ENCODE data around the gene JMJD6.
A peak's percentile ranks its signal among the peaks of the same experiment; 100 is the strongest.

Gene JMJD6

DNA sequence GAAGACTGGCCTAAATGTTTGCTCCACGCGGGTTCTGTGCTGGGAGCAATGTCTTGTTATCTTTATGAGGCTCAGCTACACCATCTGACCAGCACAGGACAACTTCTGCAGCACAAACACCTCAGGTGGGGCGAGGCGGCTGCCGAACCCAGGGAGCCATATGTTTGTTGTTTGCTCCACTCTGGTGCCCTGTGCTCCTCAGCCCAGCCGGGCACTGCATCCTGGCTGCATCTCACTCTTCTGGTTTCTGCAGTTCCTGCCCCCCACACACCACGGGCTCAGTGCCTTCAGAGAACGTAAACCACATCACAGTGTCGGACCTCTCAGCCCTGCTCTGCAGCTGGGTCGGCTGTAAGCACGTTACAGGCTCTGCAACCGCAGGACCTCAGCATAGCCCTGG, 48.1 kb downstream of the JMJD6 start:
- DNase-seq (ENCODE audit: low read depth) = no peak

DNA sequence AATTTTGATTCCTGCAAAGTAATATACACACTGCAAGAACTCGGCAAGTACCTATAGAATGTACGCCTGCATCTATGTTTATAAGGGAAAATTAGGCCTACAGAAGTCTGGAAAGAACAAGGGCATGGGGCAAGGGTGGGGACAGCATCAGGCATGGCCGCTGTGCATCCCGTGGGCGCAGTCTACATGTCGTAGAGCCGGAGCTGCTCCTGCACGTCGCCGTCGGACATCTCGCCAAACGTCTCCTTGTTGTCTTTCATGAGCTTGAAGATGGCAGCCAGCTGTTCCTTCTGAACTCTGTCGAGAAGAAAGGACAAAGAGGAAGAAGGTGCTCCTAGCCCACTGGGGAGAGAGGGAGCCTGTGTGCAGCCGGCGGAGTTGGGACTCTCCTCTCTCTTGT, 49.0 kb downstream of the JMJD6 start:
- DNase-seq (ENCODE audit: low read depth) = no peak

DNA sequence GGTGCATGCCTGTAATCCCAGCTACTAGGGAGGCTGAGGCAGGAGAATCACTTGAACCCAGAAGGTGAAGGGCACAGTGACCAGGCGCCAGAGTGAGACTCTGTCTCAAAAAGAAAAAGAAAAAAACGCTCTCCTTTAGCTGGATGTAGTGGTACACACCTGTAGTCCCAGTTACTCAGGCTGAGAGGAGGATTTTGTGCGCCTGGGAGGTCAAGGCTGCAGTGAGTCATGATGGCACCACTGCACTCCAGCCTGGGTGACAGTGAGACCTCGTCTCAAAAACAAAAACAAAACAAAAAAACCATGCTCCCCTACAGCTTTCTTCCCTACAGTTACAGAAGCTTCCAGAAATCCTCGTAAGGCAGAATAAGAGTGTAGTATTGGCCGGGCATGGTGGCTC, 49.8 kb downstream of the JMJD6 start:
- no peak for DNase-seq (ENCODE audit: low read depth)

DNA sequence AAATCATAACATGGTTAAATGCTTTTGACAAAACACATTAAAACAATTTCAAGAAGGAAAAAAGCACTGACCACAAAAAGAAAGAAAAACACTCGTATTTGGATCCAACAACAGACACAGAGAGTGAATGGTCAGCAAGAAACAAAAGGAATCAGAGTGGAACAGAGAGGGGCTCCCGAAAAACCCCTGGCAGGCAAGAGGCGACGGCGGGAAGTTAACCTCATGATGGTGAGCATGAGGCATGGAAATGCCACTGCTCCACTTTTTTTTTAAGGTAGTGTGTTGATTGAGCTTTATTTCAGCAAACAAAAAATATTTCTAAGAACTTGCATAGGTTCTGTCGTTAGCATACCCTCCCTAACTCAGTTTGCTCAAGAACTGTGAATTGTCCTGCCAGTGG, 50.8 kb downstream of the JMJD6 start:
- DNase-seq (ENCODE audit: low read depth) = no peak

DNA sequence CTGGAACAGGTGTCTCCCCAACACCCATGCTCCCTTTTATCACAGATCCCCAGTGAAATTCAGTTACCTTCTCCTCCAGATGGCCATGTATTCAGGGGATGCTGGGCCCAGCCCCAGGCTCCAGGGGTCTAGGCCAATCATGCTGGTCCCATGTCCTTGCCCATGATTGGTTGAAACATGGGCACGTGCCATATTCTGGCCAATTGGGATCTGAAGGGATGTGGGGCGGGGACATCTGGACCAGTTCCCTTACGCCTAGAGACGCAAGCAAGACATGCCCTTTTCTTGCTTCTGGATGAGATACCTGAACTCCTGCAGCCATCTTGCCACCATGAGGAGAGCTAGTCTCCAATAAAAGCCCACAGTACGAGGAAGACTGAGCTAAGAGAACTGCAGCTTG, 51.8 kb downstream of the JMJD6 start:
- no peak for DNase-seq (ENCODE audit: low read depth)

DNA sequence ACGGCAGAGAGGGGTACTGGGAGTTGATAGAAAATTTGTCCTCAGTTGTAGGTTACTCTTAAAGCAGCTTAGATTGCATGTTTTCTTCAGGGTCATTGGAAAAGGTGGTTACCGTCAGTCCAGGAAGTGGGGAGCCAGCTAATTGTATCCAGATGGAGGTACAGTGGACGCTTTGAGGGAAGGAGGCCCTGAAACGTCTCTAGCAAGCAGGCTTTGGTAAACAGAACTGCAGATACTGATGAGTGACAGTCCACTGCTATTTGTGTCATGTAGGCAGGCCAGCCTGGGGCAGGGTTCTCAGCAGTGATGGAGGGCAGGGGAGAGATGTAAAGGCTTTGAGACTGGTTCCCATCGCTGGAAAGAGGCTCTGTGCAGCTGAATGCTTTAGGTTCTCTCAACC, 52.7 kb downstream of the JMJD6 start:
- DNase-seq (ENCODE audit: low read depth) = no peak

DNA sequence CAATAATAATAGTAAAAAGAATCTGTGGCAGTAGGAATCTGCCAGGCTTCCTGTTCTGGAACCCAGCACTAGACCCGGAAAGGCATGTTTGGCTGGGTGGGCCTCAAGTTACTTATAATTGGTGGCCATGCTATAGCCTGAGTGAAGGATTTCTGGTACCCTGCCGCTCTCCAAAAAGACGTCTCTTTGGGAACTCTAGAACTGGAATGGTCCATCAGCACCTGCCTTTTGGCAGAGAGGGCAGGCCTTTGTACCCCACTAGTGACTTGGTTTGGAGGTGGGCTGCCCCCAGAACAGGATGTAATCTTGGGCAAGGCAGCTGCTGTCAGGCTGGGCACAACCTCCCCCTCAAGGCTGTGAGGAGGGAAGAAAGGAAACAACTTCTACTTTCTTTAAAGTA, 53.5 kb downstream of the JMJD6 start:
- DNase-seq (ENCODE audit: low read depth) = no peak

DNA sequence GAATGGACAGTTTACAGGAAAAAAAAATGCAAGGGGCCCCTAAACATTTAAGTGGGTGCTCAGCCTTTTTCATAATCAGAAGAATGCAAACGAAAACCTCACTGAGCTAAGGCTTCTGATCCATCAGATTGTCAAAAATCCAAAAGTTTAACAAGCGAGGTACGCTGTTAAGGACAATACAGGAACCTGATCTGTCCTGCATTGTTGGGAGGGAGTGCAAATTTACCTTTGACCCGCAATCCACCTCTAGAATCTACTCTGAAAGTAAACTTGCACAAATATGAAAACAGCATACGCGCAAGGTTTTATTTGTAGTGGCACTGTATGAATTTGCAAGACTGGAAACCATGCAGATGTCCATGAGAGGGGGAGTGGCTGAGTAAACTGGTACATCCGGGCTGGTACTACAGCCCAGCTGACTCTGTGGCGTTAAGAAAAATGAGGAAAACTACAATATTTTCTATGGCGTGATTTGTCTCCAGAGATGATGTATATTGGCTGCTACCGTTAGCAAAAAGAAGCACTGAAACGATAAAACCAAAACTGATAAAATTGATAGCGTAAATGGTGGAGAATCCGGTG, 54.0 kb downstream of the JMJD6 start:
- DNase-seq (ENCODE audit: low read depth) = no peak

DNA sequence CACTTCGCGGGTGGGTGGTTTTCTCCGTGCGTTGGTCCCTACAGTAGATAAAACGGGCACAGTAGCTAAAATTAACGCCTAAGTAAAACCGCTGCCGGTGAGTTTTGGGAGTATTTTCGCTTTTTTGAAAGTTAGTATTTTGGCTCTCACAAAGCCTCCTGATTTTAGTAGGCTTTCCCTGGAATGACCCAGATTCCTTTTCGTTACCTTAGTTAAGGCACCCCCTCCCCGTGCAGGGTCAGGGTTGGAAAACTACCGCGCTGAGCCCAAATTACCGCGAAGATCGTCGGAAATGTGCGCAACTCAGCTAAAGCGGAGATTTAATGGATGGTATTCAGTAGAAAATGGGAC, 54.5 kb downstream of the JMJD6 start:
- DNase-seq (ENCODE audit: low read depth) = no peak

DNA sequence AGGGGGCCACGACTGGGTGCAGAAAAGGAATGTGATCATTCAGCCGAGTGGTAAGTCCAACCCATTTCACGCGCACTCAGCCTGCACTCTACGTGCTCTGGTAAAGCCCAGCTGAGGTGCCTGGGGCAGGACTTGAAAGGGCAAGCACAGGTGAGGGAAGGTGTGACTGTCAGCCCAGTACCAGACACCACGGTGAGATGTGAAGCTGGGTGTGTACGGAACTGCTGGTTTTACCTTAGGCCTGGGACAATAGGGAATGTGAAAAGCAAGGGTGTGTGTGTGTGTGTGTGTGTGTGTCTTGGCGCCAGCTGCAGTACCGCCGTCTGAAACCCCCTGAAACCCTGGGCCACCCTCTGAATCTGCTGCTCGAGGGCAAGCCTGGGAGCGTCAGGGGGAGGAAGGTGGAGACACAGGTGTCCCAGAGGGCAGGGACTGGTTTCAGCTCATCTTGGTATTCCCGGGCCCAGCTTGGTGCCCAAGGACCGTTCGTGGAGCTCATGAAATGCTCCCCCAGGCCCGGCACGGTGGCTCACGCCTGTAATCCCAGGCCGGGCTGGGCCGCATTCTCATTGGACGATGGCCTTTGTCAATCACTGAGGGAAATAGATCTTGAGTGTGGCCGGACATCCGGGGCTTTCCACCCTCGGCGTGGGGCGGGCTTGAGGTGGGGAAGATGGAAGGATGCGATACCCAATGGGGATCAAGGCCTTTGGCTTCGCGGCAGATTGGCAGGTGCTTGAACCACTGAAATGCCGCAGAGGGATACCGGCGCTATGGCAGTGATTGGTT, 55.1 kb downstream of the JMJD6 start:
- DNase-seq (ENCODE audit: low read depth) = peak; percentile 100

DNA sequence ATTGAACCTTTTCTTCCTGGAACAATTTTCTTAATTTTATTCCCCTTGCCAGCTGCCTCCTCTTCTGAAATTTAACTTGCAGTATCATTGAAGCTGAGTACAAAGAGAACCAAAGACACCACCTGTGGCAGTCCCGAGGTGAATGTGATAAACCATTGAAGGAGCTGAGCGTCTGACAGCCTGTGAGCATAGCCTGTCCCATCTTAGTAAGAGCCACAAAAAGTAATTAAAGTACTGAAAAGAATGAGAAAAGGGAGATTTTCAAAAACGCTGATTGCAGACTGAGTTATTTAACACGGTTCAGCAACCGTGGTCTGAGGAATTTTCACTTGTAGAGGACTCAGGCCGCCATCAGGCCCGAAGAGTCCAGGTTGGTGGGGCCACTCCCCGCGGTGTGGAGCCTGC, 55.7 kb downstream of the JMJD6 start:
- no peak for DNase-seq (ENCODE audit: low read depth)

DNA sequence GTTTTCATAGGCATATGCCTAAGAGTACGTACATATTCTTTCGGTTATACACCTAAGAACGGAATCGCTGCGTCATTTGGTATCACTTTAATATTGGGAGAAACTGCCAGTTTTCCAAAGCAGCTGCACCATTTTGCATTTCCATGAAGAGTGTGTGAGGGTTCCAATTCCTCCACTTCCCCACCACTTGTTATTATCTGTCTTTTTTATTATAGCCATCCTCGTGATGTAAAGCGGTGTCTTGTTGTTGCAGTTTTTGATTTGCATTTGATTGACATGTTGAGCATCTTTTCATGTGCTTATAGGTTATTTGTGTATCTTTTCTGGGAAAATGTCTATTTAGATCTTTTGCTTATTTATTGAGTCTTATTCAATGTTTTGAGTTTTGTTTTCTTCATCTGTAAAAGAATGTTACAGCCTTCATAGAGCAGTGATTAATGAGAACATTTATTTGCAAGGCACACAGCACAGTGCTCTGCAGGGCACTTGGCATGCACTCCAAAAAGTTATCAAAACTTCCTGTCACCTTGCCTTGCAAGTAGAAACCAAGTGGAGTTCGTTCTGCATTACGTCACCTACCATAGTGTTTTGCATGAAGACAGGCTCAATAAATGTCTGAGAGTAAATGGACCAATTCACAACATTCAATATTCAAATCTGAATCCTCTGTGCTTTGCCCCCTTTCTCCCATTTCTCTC, 56.2 kb downstream of the JMJD6 start:
- DNase-seq (ENCODE audit: low read depth) = no peak
